ENCODE results near the gene DOCK8. TPM values are rescaled to one million over a fixed set of nuclear protein-coding genes. Genes with fewer than 3 reads are reported as not detected.

DOCK8 gene
- total RNA-seq, 1 experiment from 2014 or later = 1.4 TPM

DNA sequence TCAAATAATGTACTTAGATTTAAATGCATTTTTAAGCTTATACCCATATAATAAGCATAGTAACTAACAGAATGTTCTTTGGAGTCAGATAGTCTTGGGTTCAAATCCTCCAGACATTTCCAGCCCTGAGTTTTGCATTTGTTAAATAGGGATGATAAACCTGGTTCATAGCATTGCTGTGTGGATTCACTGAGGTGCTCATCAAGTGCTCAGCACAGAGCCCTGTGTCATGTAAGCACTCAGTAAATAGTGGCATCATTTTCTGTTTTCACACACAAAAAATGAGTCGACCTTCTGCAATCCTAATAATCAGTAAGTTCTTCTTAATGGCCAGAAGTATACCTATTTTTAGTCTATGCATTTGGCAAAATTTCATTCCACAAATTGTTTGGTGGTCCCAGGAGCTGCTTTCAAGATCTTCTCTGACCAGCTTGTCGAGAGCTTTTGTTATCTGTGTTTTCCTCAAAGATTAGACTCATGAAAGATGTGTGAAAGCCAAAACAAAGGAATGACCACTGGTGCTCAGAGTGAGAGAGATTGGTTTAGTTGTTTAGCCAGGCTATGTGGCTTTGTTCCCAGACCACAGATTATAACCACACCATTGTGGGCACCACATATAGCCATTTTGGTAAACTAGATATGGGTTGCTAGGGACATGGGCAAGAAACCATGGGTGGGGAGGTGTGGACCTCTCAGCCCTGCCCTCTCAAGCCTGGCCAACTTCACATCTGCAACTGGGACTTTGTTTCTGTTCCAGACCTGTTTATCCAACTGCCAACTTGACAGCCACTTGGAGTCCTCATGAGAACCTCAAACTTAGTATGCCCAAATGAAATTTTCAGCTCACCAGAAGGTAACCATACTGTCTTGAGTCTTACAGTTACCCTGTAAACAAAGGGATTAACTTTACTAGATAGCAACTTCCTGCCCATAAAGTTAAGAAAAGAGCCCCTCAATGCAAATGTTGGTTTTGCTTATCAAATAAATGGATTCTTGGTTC is 45.0 kb downstream of the DOCK8 start:
- H3K23me2 ChIP-seq (ENCODE audit: insufficient read length, low read depth, low read length, poor library complexity, severe bottlenecking) = no peaks in the 10 kb centered on the region
- H3K4me1 ChIP-seq (ENCODE audit: insufficient read depth, low read length) = no peaks in the 10 kb centered on the region; the same call in 1 of the 2 replicates
- no peak overlapping the region for H2BK15ac ChIP-seq (ENCODE audit: low read depth, low read length)
- H3K14ac ChIP-seq (ENCODE audit: insufficient read depth, low read length) = no peak overlapping the region
- no peak overlapping the region for H4K5ac ChIP-seq (ENCODE audit: insufficient read length, low read depth, low read length)
- no CpG with 5 or more reads among the region's 2 CpGs for WGBS (ENCODE audit: extremely low coverage, insufficient read length, low lambda C conversion rate)
- H3K27ac Mint-ChIP-seq = no peak overlapping the region
- H4K8ac ChIP-seq (replicated peaks; ENCODE audit: insufficient read length, low read depth, low read length) = no peak overlapping the region
- H3K4me1 Mint-ChIP-seq = peaks cover 2 to 6% of the 10 kb centered on the region in 2 experiments; a peak in 3 of 4 replicates
- no peaks in the 10 kb centered on the region for H3K79me2 ChIP-seq (ENCODE audit: insufficient read depth, low read length)
- H4K91ac ChIP-seq (ENCODE audit: insufficient read length, low read depth, low read length) = no peak overlapping the region
- no peaks in the 10 kb centered on the region for H4K20me1 ChIP-seq (ENCODE audit: control insufficient read depth, insufficient read depth, insufficient read length)
- no peak overlapping the region for H3K4me3 Mint-ChIP-seq
- no peak overlapping the region for H2BK5ac ChIP-seq (ENCODE audit: insufficient read length, low read length)
- H3K9me3 Mint-ChIP-seq = no peaks in the 10 kb centered on the region
- no peak overlapping the region for H3K4ac ChIP-seq (ENCODE audit: low read depth, low read length)
- H3T11ph ChIP-seq (ENCODE audit: low read length) = no peak overlapping the region
- no peak overlapping the region for H2AFZ ChIP-seq (ENCODE audit: low read length)
- TF ChIP-seq, protein P1, sequence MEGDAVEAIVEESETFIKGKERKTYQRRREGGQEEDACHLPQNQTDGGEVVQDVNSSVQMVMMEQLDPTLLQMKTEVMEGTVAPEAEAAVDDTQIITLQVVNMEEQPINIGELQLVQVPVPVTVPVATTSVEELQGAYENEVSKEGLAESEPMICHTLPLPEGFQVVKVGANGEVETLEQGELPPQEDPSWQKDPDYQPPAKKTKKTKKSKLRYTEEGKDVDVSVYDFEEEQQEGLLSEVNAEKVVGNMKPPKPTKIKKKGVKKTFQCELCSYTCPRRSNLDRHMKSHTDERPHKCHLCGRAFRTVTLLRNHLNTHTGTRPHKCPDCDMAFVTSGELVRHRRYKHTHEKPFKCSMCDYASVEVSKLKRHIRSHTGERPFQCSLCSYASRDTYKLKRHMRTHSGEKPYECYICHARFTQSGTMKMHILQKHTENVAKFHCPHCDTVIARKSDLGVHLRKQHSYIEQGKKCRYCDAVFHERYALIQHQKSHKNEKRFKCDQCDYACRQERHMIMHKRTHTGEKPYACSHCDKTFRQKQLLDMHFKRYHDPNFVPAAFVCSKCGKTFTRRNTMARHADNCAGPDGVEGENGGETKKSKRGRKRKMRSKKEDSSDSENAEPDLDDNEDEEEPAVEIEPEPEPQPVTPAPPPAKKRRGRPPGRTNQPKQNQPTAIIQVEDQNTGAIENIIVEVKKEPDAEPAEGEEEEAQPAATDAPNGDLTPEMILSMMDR (conservative IDR thresholded peaks at IDR 0.05) = no peak
- H3K36me3 Mint-ChIP-seq (ENCODE audit: insufficient read depth in 1 of 3, low read depth in 3 of 3) = no peaks in the 10 kb centered on the region; a peak in 1 of 7 replicates
- no peaks in the 10 kb centered on the region for H3K27me3 Mint-ChIP-seq (ENCODE audit: low read depth)
- H2AK5ac ChIP-seq (ENCODE audit: insufficient read length, low read length) = no peak overlapping the region
- H3K56ac ChIP-seq (ENCODE audit: insufficient read length, low read depth, low read length) = no peak overlapping the region
- no peak overlapping the region for H3K4me2 ChIP-seq (ENCODE audit: insufficient read depth, insufficient read length, low read length)
- no peaks in the 10 kb centered on the region for H3K27me3 ChIP-seq (ENCODE audit: insufficient read depth, low read length)
- no peak overlapping the region for H3K9ac ChIP-seq (ENCODE audit: extremely low read depth, insufficient read length, low read length)
- no peak overlapping the region for H2BK120ac ChIP-seq (ENCODE audit: low read depth, low read length, poor library complexity, severe bottlenecking)
- no peak overlapping the region for H3K23ac ChIP-seq (ENCODE audit: insufficient read length, low read depth, low read length)
- no peak overlapping the region for H3K27ac ChIP-seq (ENCODE audit: insufficient read length, low read depth, low read length)
- no peak overlapping the region for H2BK20ac ChIP-seq (ENCODE audit: low read depth, low read length, poor library complexity, severe bottlenecking)
- no peaks in the 10 kb centered on the region for H3K79me1 ChIP-seq (ENCODE audit: insufficient read depth, low read depth, low read length, poor library complexity, severe bottlenecking)
- H3K9me3 ChIP-seq (ENCODE audit: control insufficient read depth, low read depth, low read length) = no peaks in the 10 kb centered on the region
- no peak overlapping the region for H2BK12ac ChIP-seq (ENCODE audit: insufficient read length, low read depth, low read length)
- no peak overlapping the region for H3K18ac ChIP-seq (ENCODE audit: insufficient read length, low read depth, low read length)
- DNase-seq = no peak
